ENCODE results near the gene KRT3. TPM values are rescaled to one million over a fixed set of nuclear protein-coding genes. Genes with fewer than 3 reads are reported as not detected.

KRT3 gene
- total RNA-seq, 1 donor from 2014 or later: 0.09 TPM

DNA sequence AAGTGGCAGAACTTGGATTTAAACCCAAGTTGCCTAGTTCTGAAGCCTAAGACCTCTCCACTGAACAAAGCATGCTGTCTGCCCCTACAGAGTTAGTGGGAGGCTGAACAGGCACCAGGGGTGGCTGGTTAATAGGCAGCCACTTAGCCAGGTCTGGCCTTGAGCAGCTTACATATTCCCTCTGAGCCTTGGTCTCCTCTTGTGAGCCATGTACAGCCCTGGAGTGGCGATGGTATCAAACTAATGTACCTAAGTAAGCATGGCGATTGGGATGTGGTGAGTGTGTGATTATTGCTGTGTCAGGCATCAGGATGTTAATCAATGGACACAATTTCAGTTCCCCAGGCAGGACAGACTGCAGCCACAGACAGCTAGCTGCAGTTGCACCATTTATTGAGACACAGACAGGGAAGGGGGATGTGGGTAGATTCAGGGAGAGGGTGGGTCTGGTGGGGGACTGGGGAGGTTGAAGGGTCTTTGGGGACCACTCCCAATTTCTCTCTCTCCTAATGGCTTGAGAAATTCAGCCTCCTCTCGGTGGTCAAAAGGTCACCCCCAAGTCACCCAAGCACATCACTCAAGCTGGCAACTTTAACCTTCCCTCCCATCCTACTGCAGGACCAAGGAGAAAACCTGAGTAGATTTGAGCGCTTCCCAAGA lies 25.3 kb upstream of the KRT3 start:
- no peak overlapping the region for H3K9ac ChIP-seq (ENCODE audit: low read length)
- no peak overlapping the region for H3K27ac ChIP-seq (ENCODE audit: low read depth, low read length)
- no peak overlapping the region for H3K4me2 ChIP-seq (ENCODE audit: low read length)
- no peaks in the 10 kb centered on the region for H3K36me3 ChIP-seq (ENCODE audit: insufficient read depth, low read length)
- H3K27me3 Mint-ChIP-seq (ENCODE audit: low read depth, unreplicated experiment): peaks cover 67% of the 10 kb centered on the region
- H3K27me3 ChIP-seq (ENCODE audit: insufficient read depth, low read length): peaks cover 4% of the 10 kb centered on the region
- H3K4me3 ChIP-seq (ENCODE audit: insufficient read depth, low read depth, low read length): no peak overlapping the region
- no peaks in the 10 kb centered on the region for H3K9me3 ChIP-seq (ENCODE audit: insufficient read depth, low read depth, low read length)
- H3K36me3 Mint-ChIP-seq (ENCODE audit: low read depth, unreplicated experiment): peaks cover 2% of the 10 kb centered on the region
- FAIRE-seq (no peak), DNase-seq (ENCODE audit: low read depth) (no peak)
- peaks cover 3% of the 10 kb centered on the region for H3K9me3 Mint-ChIP-seq (ENCODE audit: unreplicated experiment)
- peaks cover 6% of the 10 kb centered on the region for H3K4me1 ChIP-seq (ENCODE audit: insufficient read depth, low read length)
- no peak overlapping the region for H3K27ac Mint-ChIP-seq (ENCODE audit: unreplicated experiment)
- no peak for TF ChIP-seq CTCF (IDR thresholded peaks at IDR 0.05; ENCODE audit: insufficient read depth, low read depth, low read length)
- TF ChIP-seq EZH2 (IDR thresholded peaks at IDR 0.05; ENCODE audit: insufficient read depth, low read length): no peak
- no peak overlapping the region for H2AFZ ChIP-seq (ENCODE audit: low read depth, low read length)
- no peak overlapping the region for H3K4me3 Mint-ChIP-seq (ENCODE audit: unreplicated experiment)
- H3K4me1 Mint-ChIP-seq (ENCODE audit: low read depth, unreplicated experiment): peaks cover 5% of the 10 kb centered on the region
- H3K79me2 ChIP-seq (ENCODE audit: insufficient read depth, low read length): no peaks in the 10 kb centered on the region
- no peaks in the 10 kb centered on the region for H4K20me1 ChIP-seq (ENCODE audit: insufficient read depth, low read length)

GRCh38 chr12:52820521-52820920 lies 24.6 kb upstream of the KRT3 start:
- no peak overlapping the region for H3K27ac ChIP-seq (ENCODE audit: low read depth, low read length)
- Mint-ChIP-seq H3K4me3 (ENCODE audit: unreplicated experiment) (no peak overlapping the region), H3K27me3 (ENCODE audit: low read depth, unreplicated experiment) (peaks cover 67% of the 10 kb centered on the region), H3K9me3 (ENCODE audit: unreplicated experiment) (peaks cover 3% of the 10 kb centered on the region), H3K27ac (ENCODE audit: unreplicated experiment) (no peak overlapping the region), H3K4me1 (ENCODE audit: low read depth, unreplicated experiment) (peaks cover 5% of the 10 kb centered on the region), H3K36me3 (ENCODE audit: low read depth, unreplicated experiment) (peaks cover 2% of the 10 kb centered on the region)
- peaks cover 4% of the 10 kb centered on the region for H3K27me3 ChIP-seq (ENCODE audit: insufficient read depth, low read length)
- no peak for FAIRE-seq
- TF ChIP-seq EZH2 (IDR thresholded peaks at IDR 0.05; ENCODE audit: insufficient read depth, low read length): no peak
- no peak for TF ChIP-seq CTCF (IDR thresholded peaks at IDR 0.05; ENCODE audit: insufficient read depth, low read depth, low read length)
- H3K79me2 ChIP-seq (ENCODE audit: insufficient read depth, low read length): no peaks in the 10 kb centered on the region
- no peak overlapping the region for H3K9ac ChIP-seq (ENCODE audit: low read length)
- H4K20me1 ChIP-seq (ENCODE audit: insufficient read depth, low read length): no peaks in the 10 kb centered on the region
- DNase-seq (ENCODE audit: low read depth): no peak
- no peaks in the 10 kb centered on the region for H3K36me3 ChIP-seq (ENCODE audit: insufficient read depth, low read length)
- no peak overlapping the region for H2AFZ ChIP-seq (ENCODE audit: low read depth, low read length)
- peaks cover 6% of the 10 kb centered on the region for H3K4me1 ChIP-seq (ENCODE audit: insufficient read depth, low read length)
- H3K4me3 ChIP-seq (ENCODE audit: insufficient read depth, low read depth, low read length): no peak overlapping the region
- H3K4me2 ChIP-seq (ENCODE audit: low read length): no peak overlapping the region
- H3K9me3 ChIP-seq (ENCODE audit: insufficient read depth, low read depth, low read length): no peaks in the 10 kb centered on the region

All from astrocyte (in vitro differentiated cells and primary cell).